Loucy (cell line): ENCODE measurements around the gene CCDC126.
A peak's percentile ranks its signal among the peaks of the same experiment; 100 is the strongest.
"Not testable (repeated sequence)": the region's sequence is repeated elsewhere in the genome, so short reads cannot be mapped to it uniquely, and the experiment has no call there.

ENCODE experiments used
- H2AFZ ChIP-seq: fragments of 200-600 bp; sonication (generic); 2 replicates; pipeline ENCODE4 v1.6.0; 2016; ENCODE audit warnings: antibody characterized with exemption, mild to moderate bottlenecking, low read length, moderate library complexity
- H3F3A ChIP-seq: fragments of 200-600 bp; 2 replicates; pipeline ENCODE4 v1.6.0; 2016; ENCODE audit warnings: antibody characterized with exemption, low read depth, mild to moderate bottlenecking
- H3K27me3 ChIP-seq: fragments of 200-600 bp; sonication (generic); 2 replicates; pipeline ENCODE4 v1.6.1; 2014; ENCODE audit warnings: low read length, mild to moderate bottlenecking; ENCODE audit not compliant: insufficient read depth, poor library complexity, severe bottlenecking
- H3K36me3 ChIP-seq: fragments of 200-600 bp; sonication (generic); 2 replicates; pipeline ENCODE4 v1.6.1; 2016; ENCODE audit warnings: low read length; ENCODE audit not compliant: insufficient read depth
- H3K4me1 ChIP-seq: fragments of 200-600 bp; sonication (generic); 2 replicates; pipeline ENCODE4 v1.5.1; 2014; ENCODE audit warnings: low read length, mild to moderate bottlenecking; ENCODE audit not compliant: insufficient read depth, poor library complexity, severe bottlenecking
- H3K4me2 ChIP-seq: fragments of 200-600 bp; sonication (generic); 2 replicates; pipeline ENCODE4 v1.6.0; 2014; ENCODE audit warnings: antibody characterized with exemption, low read length, low read depth, mild to moderate bottlenecking; ENCODE audit not compliant: poor library complexity, severe bottlenecking
- H3K4me3 ChIP-seq: fragments of 200-600 bp; sonication (generic); 2 replicates; pipeline ENCODE4 v1.5.1; 2014; ENCODE audit warnings: low read length, mild to moderate bottlenecking, mixed read lengths; ENCODE audit not compliant: poor library complexity, severe bottlenecking
- H3K79me2 ChIP-seq: fragments of 200-600 bp; sonication (generic); 2 replicates; pipeline ENCODE4 v1.6.1; 2014; ENCODE audit warnings: low read length; ENCODE audit not compliant: insufficient read depth
- H3K9ac ChIP-seq: fragments of 200-600 bp; sonication (generic); 2 replicates; pipeline ENCODE4 v1.6.0; 2014; ENCODE audit warnings: mild to moderate bottlenecking, low read depth, low read length, moderate library complexity; ENCODE audit not compliant: poor library complexity, severe bottlenecking
- H3K9me2 ChIP-seq: fragments of 200-600 bp; sonication (generic); replicated peaks from 2 replicates; pipeline ENCODE4 v1.6.1; 2016; ENCODE audit warnings: low read depth, low read length, mixed read lengths
- H3K9me3 ChIP-seq: fragments of 200-600 bp; sonication (generic); 2 replicates; pipeline ENCODE4 v1.6.1; 2014; ENCODE audit warnings: mild to moderate bottlenecking, antibody characterized with exemption, low read length, low read depth; ENCODE audit not compliant: insufficient read depth
- H4K20me1 ChIP-seq: fragments of 200-600 bp; sonication (generic); 2 replicates; pipeline ENCODE4 v1.6.0; 2014; ENCODE audit warnings: antibody characterized with exemption, low read length, mild to moderate bottlenecking; ENCODE audit not compliant: insufficient read depth, poor library complexity, severe bottlenecking
- EZH2phosphoT487 ChIP-seq: fragments of 200-600 bp; IDR thresholded peaks from 2 replicates; pipeline ENCODE4 v1.6.1; 2018; ENCODE audit warnings: antibody characterized with exemption, mild to moderate bottlenecking, moderate library complexity, borderline replicate concordance
- TF ChIP-seq, protein P1 (sequence below): fragments of 200-600 bp; sonication (generic); conservative IDR thresholded peaks from 2 replicates; pipeline ENCODE4 v1.5.1; 2014; ENCODE audit warnings: mild to moderate bottlenecking, antibody characterized with exemption, low read length

The CCDC126 gene

DNA sequence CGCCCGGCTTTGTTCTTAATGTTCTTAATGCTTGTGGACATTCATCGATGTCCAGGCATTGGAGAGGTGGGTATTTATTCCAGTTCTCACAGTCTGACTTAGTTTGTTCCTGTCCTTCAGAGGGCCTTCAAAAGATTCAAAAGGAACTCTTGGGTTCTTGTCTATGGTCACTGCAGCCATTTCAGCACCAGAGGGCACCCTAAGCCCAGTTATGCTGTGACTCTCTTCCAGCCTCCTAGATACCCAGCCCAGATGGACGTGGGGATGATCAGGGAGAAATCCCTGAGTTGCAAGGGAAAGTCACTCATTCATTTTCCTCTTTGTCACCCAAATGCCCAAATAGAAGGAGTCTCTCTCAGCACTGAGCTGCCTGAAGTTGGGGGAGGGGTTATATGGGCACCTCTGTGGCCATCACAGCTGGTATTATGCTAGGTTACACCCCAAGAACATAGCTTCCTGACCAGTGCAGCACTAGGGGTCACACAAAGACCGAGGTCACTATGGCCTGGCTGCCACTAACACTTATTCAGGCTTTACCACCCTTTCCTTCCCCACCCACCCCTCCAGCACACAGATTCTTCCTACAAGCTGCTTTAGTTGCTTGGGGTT is 26.5 kb upstream of the CCDC126 start:
- H2AFZ ChIP-seq = peak overlapping the region; percentile 59
- no peaks in the 10 kb centered on the region for H3K4me1 ChIP-seq
- no peaks in the 10 kb centered on the region for H3K9me2 ChIP-seq
- H3K79me2 ChIP-seq = no peaks in the 10 kb centered on the region
- H3K9ac ChIP-seq = no peak overlapping the region
- no peaks in the 10 kb centered on the region for H3F3A ChIP-seq
- no peaks in the 10 kb centered on the region for H4K20me1 ChIP-seq
- H3K9me3 ChIP-seq = no peaks in the 10 kb centered on the region
- no peak overlapping the region for H3K4me3 ChIP-seq
- no peaks in the 10 kb centered on the region for H3K27me3 ChIP-seq
- TF ChIP-seq EZH2phosphoT487 = no peak
- TF ChIP-seq, protein P1, sequence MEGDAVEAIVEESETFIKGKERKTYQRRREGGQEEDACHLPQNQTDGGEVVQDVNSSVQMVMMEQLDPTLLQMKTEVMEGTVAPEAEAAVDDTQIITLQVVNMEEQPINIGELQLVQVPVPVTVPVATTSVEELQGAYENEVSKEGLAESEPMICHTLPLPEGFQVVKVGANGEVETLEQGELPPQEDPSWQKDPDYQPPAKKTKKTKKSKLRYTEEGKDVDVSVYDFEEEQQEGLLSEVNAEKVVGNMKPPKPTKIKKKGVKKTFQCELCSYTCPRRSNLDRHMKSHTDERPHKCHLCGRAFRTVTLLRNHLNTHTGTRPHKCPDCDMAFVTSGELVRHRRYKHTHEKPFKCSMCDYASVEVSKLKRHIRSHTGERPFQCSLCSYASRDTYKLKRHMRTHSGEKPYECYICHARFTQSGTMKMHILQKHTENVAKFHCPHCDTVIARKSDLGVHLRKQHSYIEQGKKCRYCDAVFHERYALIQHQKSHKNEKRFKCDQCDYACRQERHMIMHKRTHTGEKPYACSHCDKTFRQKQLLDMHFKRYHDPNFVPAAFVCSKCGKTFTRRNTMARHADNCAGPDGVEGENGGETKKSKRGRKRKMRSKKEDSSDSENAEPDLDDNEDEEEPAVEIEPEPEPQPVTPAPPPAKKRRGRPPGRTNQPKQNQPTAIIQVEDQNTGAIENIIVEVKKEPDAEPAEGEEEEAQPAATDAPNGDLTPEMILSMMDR = peak; percentile 93
- H3K36me3 ChIP-seq = no peaks in the 10 kb centered on the region
- H3K4me2 ChIP-seq = no peak overlapping the region

DNA sequence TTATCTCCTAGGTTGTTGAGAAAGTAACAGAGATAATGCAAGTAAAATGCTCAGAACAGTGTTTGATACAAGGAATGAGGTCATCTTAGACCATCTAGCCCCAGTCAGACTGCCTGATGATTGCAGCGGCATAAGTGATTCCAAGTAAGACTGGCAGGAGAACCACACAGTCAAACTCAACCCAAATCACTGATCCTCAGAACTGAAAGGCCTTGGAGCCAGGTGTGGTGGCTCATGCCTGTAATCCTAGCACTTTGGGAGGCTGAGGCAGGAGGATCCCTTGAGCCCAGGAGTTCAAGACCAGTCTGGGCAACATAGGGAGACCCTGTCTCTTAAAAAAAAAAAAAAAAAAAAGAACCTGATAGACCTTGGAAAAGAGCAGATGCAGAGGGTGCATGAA is 15.2 kb upstream of the CCDC126 start:
- H4K20me1 ChIP-seq, H3K79me2 ChIP-seq, H3K36me3 ChIP-seq, H3K4me1 ChIP-seq, H3K9me3 ChIP-seq, H3F3A ChIP-seq, H3K4me2 ChIP-seq, H3K9me2 ChIP-seq, H2AFZ ChIP-seq, H3K27me3 ChIP-seq, H3K4me3 ChIP-seq, H3K9ac ChIP-seq: not testable (repeated sequence)

DNA sequence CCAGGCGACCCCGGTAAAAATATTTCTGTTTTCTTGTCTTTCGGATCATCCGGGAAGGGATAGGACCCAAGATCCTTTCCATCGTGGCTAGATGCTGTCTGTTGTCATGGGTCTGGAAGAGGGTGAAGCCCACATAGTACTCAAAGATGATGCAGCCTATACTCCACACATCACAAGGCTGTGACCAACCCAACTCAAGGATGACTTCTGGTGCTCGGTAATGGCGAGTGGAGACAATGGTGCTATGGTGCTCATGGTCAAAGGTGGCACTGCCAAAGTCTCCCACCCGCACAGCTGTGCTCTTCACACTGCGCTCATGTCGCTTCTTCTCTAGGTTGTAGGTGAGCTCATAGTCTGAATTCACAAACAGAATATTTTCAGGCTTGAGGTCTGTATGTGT is 11.9 kb upstream of the CCDC126 start:
- H3K79me2 ChIP-seq, H3K4me2 ChIP-seq, H2AFZ ChIP-seq, H3K4me3 ChIP-seq, H3K4me1 ChIP-seq, H3K9ac ChIP-seq, H3K9me2 ChIP-seq, H3K36me3 ChIP-seq, H3K9me3 ChIP-seq, H3K27me3 ChIP-seq, H3F3A ChIP-seq, H4K20me1 ChIP-seq: not testable (repeated sequence)

DNA sequence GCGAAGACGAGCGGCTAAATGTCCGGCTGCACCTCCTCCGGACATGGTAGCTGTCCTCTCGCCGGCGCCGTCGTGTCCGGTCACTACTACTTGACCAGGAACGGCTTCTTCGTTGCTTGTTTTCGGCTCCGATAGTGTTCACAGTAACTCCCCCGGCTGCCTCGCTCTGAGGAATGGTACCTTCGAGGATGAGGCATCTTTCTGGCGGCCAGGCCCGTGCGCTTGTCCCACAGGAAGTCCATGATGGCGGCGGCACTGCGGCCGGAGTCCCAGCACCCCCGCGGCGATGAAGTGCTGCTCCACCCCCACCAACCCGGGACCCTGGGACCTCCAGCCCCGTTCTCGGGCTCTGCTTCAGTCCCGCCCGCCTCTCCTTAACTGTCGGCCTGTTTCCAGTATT is 11.0 kb upstream of the CCDC126 start:
- no peak overlapping the region for H2AFZ ChIP-seq
- TF ChIP-seq EZH2phosphoT487 = no peak
- TF ChIP-seq, protein P1 = no peak
- H3K36me3 ChIP-seq = no peaks in the 10 kb centered on the region
- no peak overlapping the region for H3K4me3 ChIP-seq
- no peaks in the 10 kb centered on the region for H3K9me2 ChIP-seq
- H3K27me3 ChIP-seq = no peaks in the 10 kb centered on the region
- no peaks in the 10 kb centered on the region for H3K79me2 ChIP-seq
- H4K20me1 ChIP-seq = no peaks in the 10 kb centered on the region
- no peak overlapping the region for H3K9ac ChIP-seq
- H3K9me3 ChIP-seq = no peaks in the 10 kb centered on the region
- H3F3A ChIP-seq = no peaks in the 10 kb centered on the region
- H3K4me1 ChIP-seq = no peaks in the 10 kb centered on the region
- no peak overlapping the region for H3K4me2 ChIP-seq
